Activated CD4-positive, alpha-beta T cell treated with anti-CD3 and anti-CD28 coated beads, Interleukin-2, amount 10 ng/mL, durations not matched to agents 7 days and 5 days (primary cell): Measurements from ENCODE around the gene GNG13. TPM values are rescaled to one million over a fixed set of nuclear protein-coding genes. Genes with fewer than 3 reads are reported as not detected.

Source experiments
- CTCF ChIA-PET: fragments of 350-600 bp; sonication (Branson Sonifier 250); formaldehyde crosslinking; loops from one replicate; lab custom pipeline; 2021; ENCODE audit warnings: antibody characterized with exemption; lab: Charles Lee
- POLR2A ChIA-PET: fragments of 350-600 bp; sonication (Branson Sonifier 250); formaldehyde crosslinking; loops from one replicate; lab custom pipeline; 2021; ENCODE audit warnings: antibody characterized with exemption; lab: Charles Lee
- DNase-seq: peaks from one replicate; pipeline ENCODE4 v3.0.0-alpha.2; 2020
- H3K27ac Mint-ChIP-seq: one replicate; pipeline ENCODE4 v1.8.0; 2021; ENCODE audit warnings: mild to moderate bottlenecking, moderate library complexity, mixed read lengths
- H3K27me3 Mint-ChIP-seq: one replicate; pipeline ENCODE4 v1.8.0; 2021; ENCODE audit warnings: mixed read lengths
- H3K36me3 Mint-ChIP-seq: one replicate; pipeline ENCODE4 v1.8.0; 2021; ENCODE audit warnings: low read depth, mixed read lengths
- H3K4me1 Mint-ChIP-seq: one replicate; pipeline ENCODE4 v1.8.0; 2021; ENCODE audit warnings: mixed read lengths
- H3K4me3 Mint-ChIP-seq: one replicate; pipeline ENCODE4 v1.8.0; 2021; ENCODE audit warnings: mild to moderate bottlenecking, moderate library complexity, mixed read lengths
- H3K9me3 Mint-ChIP-seq: one replicate; pipeline ENCODE4 v1.8.0; 2021; ENCODE audit warnings: mixed read lengths
- microRNA-seq: library from miRNA; unstranded; fragments of <30 nt; microRNA quantifications from one replicate; pipeline ENCODE4 v1.2.0, GENCODE V29; 2021; ENCODE audit warnings: borderline microRNAs expressed, borderline replicate concordance
- total RNA-seq, 2 experiments: library from RNA; stranded (reverse); gene quantifications; one replicate each; pipeline ENCODE4 v1.2.3, GENCODE V29; 2021

The GNG13 gene
- total RNA-seq, 2 experiments from 2014 or later = not detected

DNA sequence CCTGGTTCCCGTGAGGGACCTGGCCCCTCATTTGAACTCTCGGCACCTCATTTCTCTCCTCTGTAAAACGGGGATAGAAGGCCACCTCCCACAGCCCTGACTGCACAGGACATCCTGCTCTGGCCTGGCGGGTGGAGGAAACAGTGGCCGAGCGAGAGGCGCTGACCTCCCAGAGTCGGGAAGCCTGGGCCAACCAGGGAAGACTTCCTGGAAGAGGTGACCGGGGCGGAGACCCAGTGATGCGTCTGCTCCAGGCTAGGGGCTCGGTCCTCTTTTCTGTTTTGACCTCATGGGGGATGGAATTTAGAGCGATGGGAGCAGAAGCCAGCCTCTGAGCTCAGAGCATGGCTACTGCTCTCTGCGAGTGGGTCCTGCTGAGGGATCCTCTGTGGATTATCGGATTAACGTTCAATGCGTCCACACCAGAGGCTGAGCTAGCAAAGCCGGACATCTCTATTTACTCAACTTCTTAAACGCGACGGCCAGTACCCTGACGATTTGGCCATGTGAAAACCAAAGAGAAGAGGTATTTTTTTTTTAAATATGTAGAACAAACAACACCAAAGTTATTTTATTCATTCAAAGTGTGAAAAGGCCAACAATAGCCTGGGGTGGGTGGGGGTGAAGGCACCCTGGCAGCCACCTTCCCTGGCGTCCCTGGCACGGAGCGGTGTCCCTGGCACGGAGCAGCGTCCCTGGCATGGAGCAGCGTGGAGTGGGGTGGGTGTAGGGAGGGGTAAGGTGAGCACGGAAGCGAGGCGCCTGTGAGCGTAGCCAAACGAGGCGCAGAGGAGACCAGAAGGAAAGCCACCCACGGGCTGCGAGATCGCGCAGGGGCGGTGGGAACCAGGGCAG lies 49.2 kb downstream of the GNG13 start:
- no peak for DNase-seq
- Mint-ChIP-seq H3K27me3 (peaks cover 4% of the 10 kb centered on the region), H3K9me3 (no peaks in the 10 kb centered on the region), H3K36me3 (no peaks in the 10 kb centered on the region), H3K27ac (no peak overlapping the region), H3K4me3 (no peak overlapping the region), H3K4me1 (peaks cover 3% of the 10 kb centered on the region)
- CTCF ChIA-PET = interaction anchor here (1.0 to 1.7 kb wide), 2 partner anchors 13 to 28 kb away, joined by 3 to 4 read pairs; no protein-coding TSS in a partner anchor
- POLR2A ChIA-PET = no interaction called here

DNA sequence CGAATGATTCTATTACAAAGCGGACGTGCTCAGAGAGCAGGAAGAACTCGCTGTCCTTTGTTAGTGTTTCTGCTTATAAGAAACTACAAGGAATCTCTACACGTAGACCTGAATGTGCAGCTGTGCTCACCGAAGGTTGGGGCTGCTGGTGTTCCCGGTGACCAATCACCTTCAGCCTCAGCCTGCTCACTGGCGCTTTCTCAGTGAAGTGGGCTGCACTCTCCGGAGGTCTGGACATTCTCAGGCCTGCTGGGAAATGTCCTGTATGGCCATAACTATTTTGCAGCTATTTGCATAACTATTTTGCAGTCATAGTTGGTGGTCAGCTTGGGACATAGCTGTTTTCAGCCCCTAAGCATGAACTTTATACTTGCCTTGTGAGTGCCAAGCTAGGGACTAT lies 50.0 kb downstream of the GNG13 start:
- Mint-ChIP-seq H3K27ac (no peak overlapping the region), H3K4me1 (peaks cover 3% of the 10 kb centered on the region), H3K27me3 (peaks cover 2% of the 10 kb centered on the region), H3K4me3 (no peak overlapping the region), H3K9me3 (no peaks in the 10 kb centered on the region), H3K36me3 (no peaks in the 10 kb centered on the region)
- POLR2A ChIA-PET = no interaction called here
- CTCF ChIA-PET = interaction anchor here (0.7 to 1.7 kb wide), 3 partner anchors 9 to 28 kb away, joined by 3 to 4 read pairs (median 4); no protein-coding TSS in a partner anchor
- DNase-seq = no peak

DNA sequence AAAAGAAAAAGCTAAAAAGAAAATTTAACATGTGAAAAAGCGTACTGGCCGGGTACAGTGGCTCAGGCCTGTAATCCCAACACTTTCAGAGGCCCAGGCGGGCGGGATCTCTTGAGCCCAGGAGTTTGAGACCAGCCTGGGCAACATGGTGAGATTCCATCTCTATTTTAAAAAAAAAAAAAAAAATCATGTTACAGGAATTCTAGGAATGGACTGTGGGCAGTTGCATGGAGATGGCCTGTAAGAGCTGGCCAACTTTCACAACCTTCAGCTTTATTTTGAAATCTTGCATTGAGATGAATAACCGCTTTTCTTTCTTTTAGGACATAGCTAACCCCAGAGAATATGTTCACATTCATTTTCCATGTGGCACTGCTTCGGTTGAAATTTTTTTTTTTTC lies 51.5 kb downstream of the GNG13 start:
- Mint-ChIP-seq H3K9me3 (no peaks in the 10 kb centered on the region), H3K27ac (no peak overlapping the region), H3K36me3 (no peaks in the 10 kb centered on the region), H3K4me3 (no peak overlapping the region), H3K27me3 (no peaks in the 10 kb centered on the region), H3K4me1 (no peaks in the 10 kb centered on the region)
- ChIA-PET POLR2A (no interaction called here), CTCF (interaction anchor here (0.6 to 1.4 kb wide), 5 partner anchors 9 to 1529 kb away, joined by 4 to 7 read pairs (median 6); partner anchors contain the start of genes CHTF18, CIAO3 and RPUSD1)
- no peak for DNase-seq

Small RNA genes within 50 kb of the gene (microRNA-seq; reads per million reads assigned to microRNA genes)
- gene MIR662 = not detected

Other genes with a start within 250 kb of the GNG13 start
- not detected for gene PRR35, start 240.3 kb downstream of the GNG13 start, total RNA-seq
- 1 to 10 TPM; 1.9 to 2.7 TPM for gene NHLRC4, start 233.7 kb downstream of the GNG13 start, total RNA-seq
- 10 to 100 TPM; 44.5 to 46.1 TPM for gene PIGQ, start 230.8 kb downstream of the GNG13 start, total RNA-seq
- gene RAB40C, start 210.7 kb downstream of the GNG13 start, total RNA-seq = 10 to 100 TPM; 13.3 to 17.6 TPM
- 1 to 10 TPM; 1.8 to 2.7 TPM for gene WFIKKN1, start 169.7 kb downstream of the GNG13 start, total RNA-seq
- gene METTL26, start 164.4 kb downstream of the GNG13 start, total RNA-seq = 10 to 100 TPM; 63.7 to 78.0 TPM
- 10 to 100 TPM; 17.3 to 20.2 TPM for gene MCRIP2, start 158.9 kb downstream of the GNG13 start, total RNA-seq
- gene WDR90, start 151.4 kb downstream of the GNG13 start, total RNA-seq = 10 to 100 TPM; 54.9 to 81.6 TPM
- gene RHOT2, start 132.6 kb downstream of the GNG13 start, total RNA-seq = 100 to 1,000 TPM; 128 to 150 TPM
- gene RHBDL1, start 125.1 kb downstream of the GNG13 start, total RNA-seq = 1 to 10 TPM; 1.5 to 1.7 TPM
- gene STUB1, start 120.3 kb downstream of the GNG13 start, total RNA-seq = 10 to 100 TPM; 68.7 to 69.7 TPM
- gene JMJD8, start 116.4 kb downstream of the GNG13 start, total RNA-seq = 10 to 100 TPM; 33.8 to 34.3 TPM
- gene WDR24, start 110.3 kb downstream of the GNG13 start, total RNA-seq = 10 to 100 TPM; 19.3 to 20.0 TPM
- 10 to 100 TPM; 12.7 to 14.3 TPM for gene FBXL16, start 94.9 kb downstream of the GNG13 start, total RNA-seq
- gene METRN, start 85.6 kb downstream of the GNG13 start, total RNA-seq = 1 to 10 TPM; 2.5 to 3.0 TPM
- 1 to 10 TPM; 5.5 to 8.7 TPM for gene ANTKMT, start 79.6 kb downstream of the GNG13 start, total RNA-seq
- gene CCDC78, start 74.3 kb downstream of the GNG13 start, total RNA-seq = 1 to 10 TPM; 1.6 to 2.3 TPM
- 1 to 10 TPM; 5.0 to 5.7 TPM for gene HAGHL, start 73.6 kb downstream of the GNG13 start, total RNA-seq
- 10 to 100 TPM; 39.5 to 39.9 TPM for gene CIAO3, start 59.7 kb downstream of the GNG13 start, total RNA-seq
- gene MSLN, start 40.0 kb downstream of the GNG13 start, total RNA-seq = not detected
- gene RPUSD1, start 12.4 kb downstream of the GNG13 start, total RNA-seq = 10 to 100 TPM; 25.4 to 26.1 TPM
- 100 to 1,000 TPM in 1 of 2 experiments, 10 to 100 TPM in 1; 85.9 to 111 TPM for gene CHTF18, start 12.1 kb downstream of the GNG13 start, total RNA-seq
- 10 to 100 TPM; 20.5 to 23.0 TPM for gene LMF1, start 170.2 kb upstream of the GNG13 start, total RNA-seq
- gene SOX8, start 181.0 kb upstream of the GNG13 start, total RNA-seq = under 1 TPM; 0.25 to 0.27 TPM